Measurements from ENCODE around the gene FCHO1. TPM values are rescaled to one million over a fixed set of nuclear protein-coding genes. Genes with fewer than 3 reads are reported as not detected.

Gene FCHO1, protein sequence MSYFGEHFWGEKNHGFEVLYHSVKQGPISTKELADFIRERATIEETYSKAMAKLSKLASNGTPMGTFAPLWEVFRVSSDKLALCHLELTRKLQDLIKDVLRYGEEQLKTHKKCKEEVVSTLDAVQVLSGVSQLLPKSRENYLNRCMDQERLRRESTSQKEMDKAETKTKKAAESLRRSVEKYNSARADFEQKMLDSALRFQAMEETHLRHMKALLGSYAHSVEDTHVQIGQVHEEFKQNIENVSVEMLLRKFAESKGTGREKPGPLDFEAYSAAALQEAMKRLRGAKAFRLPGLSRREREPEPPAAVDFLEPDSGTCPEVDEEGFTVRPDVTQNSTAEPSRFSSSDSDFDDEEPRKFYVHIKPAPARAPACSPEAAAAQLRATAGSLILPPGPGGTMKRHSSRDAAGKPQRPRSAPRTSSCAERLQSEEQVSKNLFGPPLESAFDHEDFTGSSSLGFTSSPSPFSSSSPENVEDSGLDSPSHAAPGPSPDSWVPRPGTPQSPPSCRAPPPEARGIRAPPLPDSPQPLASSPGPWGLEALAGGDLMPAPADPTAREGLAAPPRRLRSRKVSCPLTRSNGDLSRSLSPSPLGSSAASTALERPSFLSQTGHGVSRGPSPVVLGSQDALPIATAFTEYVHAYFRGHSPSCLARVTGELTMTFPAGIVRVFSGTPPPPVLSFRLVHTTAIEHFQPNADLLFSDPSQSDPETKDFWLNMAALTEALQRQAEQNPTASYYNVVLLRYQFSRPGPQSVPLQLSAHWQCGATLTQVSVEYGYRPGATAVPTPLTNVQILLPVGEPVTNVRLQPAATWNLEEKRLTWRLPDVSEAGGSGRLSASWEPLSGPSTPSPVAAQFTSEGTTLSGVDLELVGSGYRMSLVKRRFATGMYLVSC
- total RNA-seq = 3.0 and 4.3 TPM in 2 replicates

DNA sequence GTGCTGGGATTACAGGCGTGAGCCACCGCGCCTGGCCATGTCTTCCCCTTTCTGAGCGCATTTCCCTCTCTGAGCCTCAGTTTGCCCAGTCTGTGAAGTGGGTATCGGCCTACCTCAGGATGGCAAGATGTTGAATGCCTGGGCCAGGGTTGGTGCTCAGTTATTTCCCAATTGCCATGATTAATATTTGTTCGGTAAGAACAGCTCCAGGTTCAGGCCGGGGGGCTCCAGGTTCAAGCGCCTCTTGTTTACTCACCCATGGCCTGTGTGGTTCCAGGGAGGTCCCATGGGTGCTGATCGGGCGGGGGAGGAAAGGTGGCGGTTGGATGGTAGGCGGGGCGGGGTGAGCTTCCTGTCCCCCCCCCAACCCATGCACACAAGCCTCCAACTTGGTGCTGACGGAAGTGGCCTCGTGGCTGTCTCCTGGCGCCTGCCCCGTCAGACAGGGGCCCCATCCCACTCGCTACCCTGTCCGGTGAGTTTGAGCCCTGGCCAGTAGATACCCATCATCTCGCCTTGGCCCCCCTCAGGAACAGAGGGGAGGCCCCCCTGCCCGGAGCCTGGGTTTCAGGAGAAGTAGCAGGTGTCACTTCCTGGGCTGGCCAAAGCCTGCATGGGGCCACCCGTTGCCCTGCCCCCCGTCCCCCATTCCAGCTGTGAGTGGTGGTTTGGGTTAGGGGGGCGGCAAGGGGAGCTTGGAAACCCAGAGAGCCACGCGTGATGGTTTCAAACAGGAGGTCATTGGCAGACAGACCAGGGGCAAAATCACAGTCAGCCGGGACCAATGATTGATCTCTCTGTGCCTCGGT lies at the start of gene FCHO1:
Gene FCHO1 (plus strand): TSS at position 375 of the 809 bp plus-strand sequence. CDS start 3,688 bp downstream, outside the sequence.

DNA sequence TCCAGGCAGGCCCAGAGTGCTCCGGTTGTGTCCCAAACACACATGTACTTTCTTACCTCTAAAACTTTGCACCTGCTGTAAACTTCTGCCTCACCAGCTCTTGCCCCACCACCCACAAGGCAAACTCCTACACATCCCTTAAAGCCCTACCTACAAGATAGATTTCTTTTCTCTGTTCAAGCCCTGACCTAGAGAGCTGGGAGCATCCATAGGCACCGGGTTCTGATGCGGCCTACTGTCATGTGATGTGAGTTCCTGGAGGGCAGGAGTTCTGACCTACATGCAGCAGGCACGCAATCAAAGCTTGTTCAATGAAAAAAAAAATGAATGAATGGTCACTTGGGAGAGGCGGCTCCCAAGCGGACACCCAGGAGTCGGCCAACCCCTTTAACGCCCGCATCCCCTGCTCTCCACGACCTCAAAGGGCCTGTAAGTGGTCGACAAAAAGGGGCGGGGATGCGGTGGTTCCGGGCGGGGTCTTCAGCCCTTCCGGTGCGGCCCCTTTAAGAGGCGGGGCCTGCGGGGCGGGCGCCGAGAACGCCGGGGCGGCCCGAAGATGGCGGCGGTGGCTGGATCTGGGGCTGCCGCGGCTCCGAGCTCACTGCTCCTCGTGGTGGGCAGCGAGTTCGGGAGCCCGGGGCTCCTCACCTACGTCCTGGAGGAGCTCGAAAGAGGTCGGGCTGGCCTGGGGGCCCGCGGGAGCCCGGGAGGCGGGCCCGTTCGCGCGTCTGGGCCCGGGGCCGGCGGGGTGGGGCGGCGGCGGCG lies 32.1 kb upstream of the FCHO1 start, which contains the start of gene MAP1S:
Gene MAP1S (plus strand): TSS at position 534 of the 765 bp plus-strand sequence. CDS start 23 bp downstream, at position 557.

DNA sequence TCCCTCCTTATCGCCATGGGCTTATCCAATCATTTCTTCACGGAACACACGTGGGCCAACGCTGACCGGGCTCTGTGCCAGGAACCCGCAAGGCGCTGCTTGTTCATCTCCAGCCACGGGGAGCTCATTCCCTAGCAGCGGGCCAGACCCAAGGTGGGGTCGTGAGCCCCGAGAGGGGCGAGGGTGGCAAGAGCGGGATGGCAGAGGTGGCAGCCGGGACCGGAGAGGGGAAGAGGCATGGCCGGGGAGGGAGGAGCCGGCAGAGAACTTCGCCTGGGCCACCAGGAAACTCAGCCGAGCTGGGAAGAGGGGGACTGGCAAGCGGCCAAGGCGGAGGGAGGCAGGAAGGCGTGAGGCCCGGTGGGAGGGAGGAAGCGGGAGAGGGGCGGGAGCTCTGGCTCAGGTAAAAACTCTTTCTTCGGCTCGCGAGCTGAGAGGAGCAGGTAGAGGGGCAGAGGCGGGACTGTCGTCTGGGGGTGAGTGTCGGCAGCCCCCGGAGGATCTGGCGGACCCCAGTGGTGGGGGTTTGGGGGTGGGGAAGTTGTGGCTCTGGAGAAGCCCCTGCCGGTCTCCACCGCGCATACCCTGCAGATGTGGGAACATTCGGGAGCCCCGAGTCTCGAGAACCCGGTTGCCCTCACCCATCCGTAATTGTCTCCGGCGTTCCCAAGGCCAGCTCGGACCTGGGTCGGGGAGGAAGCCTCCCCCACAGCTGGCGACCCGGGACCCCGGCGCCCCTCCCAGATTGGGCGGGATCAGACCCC lies 43.6 kb downstream of the FCHO1 start, which contains the start of gene B3GNT3:
Gene B3GNT3 (plus strand): TSS at position 408 of the 764 bp plus-strand sequence. CDS start 12,670 bp downstream, outside the sequence.

DNA sequence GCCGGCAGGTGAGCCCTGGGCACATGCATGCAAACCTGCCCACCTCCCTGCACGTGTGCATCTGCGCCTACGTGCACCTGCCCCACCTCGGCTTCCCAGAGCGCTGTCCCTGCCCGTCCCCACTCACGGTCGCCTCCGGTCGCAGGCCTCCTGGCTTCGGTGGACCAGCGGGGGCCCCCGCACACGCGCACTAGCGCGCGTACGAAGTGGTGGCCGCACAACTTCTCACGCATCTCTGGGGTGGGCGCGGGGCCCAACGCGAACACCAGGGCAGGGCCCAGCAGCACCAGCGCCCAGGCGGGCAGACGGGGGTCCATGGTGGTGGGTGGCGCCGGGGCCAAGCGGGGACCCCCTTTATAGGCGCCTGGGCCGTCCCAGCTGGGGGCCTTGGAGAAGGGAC lies 69.9 kb downstream of the FCHO1 start, which contains the start of gene INSL3:
Gene INSL3 (minus strand): TSS at position 330 of the 400 bp plus-strand sequence. CDS start 13 bp downstream, at position 317.

Other genes starting within 250 kb of the FCHO1 start
- gene PGLS, start 239.8 kb upstream of the FCHO1 start, total RNA-seq = 97.4 and 107 TPM in 2 replicates
- 89.3 and 209 TPM in 2 replicates for gene COLGALT1, start 195.8 kb upstream of the FCHO1 start, total RNA-seq
- 0.08 and 2.5 TPM in 2 replicates for gene UNC13A, start 63.1 kb upstream of the FCHO1 start, total RNA-seq
- 39.2 and 48.3 TPM in 2 replicates for gene MAP1S, start 32.0 kb upstream of the FCHO1 start, total RNA-seq
- gene B3GNT3, start 43.7 kb downstream of the FCHO1 start, total RNA-seq = 0.91 TPM in 1 of 2 replicates, not detected in the other
- gene INSL3, start 70.0 kb downstream of the FCHO1 start, total RNA-seq = not detected in 2 replicates
- gene JAK3, start 96.5 kb downstream of the FCHO1 start, total RNA-seq = 4.5 and 9.9 TPM in 2 replicates
- gene RPL18A, start 108.4 kb downstream of the FCHO1 start, total RNA-seq = 1,641 and 2,790 TPM in 2 replicates
- gene SLC5A5, start 120.5 kb downstream of the FCHO1 start, total RNA-seq = not detected in 2 replicates
- 89.5 and 98.8 TPM in 2 replicates for gene CCDC124, start 181.5 kb downstream of the FCHO1 start, total RNA-seq
- 0.13 and 1.8 TPM in 2 replicates for gene KCNN1, start 215.6 kb downstream of the FCHO1 start, total RNA-seq